GM21390 (cell line): ENCODE measurements around the gene ETFDH.
"Not testable (repeated sequence)": the region's sequence is repeated elsewhere in the genome, so short reads cannot be mapped to it uniquely, and the experiment has no call there.

ENCODE experiments used
- ATAC-seq: cut with Tn5 transposase; IDR thresholded peaks from one replicate; pipeline ENCODE4 v1.9.1; 2021; ENCODE audit not compliant: unreplicated experiment

Gene ETFDH

DNA sequence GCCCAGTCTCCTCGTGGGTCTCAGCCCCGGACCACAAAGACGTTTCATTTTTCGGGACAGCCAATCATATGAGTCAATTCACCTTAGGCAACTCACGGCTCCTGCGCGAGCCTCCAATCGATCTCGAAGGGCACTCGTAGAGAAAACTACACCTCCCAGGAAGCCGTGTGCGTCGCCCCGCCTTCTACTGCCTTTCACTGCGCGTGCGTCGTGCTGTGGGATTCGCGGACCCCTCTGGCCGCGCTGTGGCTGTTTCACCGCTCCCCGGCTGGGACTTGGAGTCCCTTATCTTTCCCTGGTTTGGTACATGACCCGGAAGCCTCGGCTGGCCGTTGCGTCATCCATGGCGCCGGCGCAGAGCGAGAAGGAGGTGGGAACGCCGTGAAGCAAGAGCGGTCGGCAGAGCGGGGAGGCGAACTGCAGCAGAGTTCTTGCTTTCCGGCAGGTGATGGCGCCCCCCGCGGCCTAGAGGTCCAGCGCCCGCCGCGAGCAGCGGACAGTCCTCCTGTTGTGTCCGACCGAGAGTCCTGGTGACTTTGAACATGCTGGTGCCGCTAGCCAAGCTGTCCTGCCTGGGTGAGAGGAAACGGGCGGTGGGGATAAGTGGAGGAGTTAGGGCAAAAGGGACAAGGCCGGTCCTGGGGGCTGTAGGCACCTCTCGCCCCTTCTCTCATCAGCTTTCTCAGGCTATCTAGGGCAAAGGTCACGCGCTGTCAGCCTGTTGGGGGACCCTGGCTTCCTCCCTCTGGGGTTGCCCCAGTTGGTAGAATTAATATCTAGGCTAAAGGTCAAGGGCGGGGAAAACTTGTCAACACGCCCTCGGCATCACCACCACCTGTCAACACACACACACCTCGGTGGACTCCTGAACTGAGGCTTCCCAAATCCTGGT lies at the start of gene ETFDH:
ETFDH (plus strand) TSS at position 382 of the 892 bp plus-strand sequence; CDS start at position 543, 161 bp downstream.
- peak; percentile 84 for ATAC-seq

DNA sequence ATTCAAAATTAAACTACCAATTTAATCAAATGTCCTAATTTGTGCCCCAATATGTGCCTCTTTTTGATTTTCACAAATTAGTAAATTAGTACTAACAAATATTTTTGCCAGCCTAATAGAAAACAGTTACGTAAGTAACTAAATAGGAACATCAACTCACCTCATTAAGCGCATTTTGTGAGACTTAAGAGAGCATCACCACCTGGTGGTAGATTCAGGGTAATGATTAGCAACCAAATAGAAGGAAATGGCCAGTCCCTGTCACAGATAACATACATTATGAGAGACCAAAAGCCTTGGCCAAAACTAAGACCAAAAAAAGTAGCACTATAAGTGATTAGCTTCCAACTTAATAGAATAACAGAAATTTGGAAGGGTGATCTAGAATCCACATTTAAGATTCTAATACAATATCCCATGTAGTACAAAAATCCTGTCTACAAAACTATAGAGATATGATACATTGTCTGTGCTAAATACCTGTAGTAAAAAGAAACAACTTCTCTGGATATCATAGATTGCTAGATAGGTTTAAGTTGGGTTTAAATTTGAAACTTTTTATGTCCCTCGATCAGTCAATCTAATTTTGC lies 47.1 kb upstream of the ETFDH start:
- ATAC-seq: peak; percentile 96

DNA sequence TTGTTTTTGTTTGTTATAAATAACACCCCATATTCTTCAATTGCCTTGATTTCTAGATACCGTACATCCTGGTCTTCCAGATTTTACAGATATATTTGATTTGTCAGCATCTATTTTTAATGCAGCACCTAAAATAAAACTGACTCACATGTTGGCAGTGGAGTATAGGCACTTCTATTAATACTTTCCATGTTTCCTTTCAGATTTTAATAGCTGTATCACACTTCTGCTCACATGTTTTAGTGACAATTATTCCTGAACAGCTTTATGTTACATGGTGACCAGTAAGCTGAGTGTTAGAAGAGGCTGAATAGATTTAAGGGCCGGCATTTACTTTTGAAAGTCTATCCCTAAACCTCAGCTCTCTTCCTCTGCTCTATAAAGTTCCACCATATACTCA lies 46.6 kb upstream of the ETFDH start:
- ATAC-seq: no peak

DNA sequence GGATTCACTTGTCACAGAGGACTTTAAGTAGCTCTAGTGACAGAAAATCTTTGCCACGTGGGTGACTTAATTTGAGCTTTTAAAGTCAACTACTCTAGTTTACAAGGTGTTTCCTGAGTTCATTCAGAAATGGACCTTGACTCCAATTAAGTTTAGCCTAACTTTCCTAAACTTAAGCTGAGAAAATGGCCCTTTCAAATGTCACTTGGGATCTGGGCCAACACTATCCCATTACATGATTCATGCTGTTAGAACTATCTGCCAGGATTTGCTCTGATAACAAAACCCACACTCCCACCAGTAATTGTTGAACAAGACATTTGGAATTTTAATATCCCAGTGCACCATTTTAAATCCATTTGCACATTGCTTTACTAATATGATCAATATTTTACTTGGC lies 41.2 kb upstream of the ETFDH start:
- no peak for ATAC-seq

DNA sequence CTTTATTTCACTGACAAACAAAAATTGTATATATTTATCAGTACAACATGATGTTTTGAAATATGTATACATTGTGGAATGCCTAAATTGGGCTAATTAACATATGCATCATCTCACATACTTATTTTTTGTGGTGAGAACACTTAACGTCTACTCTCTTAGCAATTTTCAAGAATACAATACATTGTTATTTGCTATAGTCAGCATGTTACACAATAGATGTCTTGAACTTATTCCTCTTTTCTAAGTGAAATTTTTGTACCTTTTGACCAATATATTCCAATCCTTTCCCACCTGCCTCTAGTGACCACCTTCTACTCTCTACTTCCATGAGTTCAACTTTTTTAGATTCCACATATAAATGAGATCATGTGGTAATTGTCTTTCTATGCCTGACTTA lies 35.5 kb upstream of the ETFDH start:
- ATAC-seq: no peak

DNA sequence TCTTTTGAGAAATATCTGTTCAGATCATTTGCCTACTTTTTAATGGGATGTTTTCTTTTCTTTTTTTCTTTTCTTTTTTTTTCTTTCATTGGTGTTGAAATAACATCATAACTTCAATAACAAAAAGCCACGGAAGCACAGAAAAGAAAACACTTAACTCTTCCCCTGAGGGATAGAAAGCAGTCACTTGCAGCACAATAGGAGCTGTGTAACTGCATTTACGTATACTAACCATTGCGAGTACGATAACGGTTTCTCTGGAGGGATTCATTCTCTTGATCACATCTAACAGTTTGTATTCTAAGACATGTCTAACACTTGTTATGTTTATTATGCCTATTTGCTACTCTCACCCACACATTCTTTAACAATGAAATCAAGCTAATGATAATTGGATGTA lies 27.7 kb upstream of the ETFDH start:
- ATAC-seq: no peak

DNA sequence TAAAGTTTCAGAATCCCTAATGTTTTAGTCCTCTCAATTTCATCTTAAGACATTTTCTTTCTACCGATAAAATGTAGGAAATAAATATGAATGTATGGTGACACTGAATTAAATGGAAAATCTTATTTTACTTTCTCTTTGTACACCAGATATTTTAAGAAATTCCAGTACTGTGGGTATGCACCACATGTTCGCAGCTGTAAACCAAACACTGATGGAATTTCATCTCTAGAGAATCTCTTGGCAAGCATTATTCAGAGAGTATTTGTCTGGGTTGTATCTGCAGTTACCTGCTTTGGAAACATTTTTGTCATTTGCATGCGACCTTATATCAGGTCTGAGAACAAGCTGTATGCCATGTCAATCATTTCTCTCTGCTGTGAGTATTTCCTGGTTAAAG lies 27.3 kb upstream of the ETFDH start:
- no peak for ATAC-seq

DNA sequence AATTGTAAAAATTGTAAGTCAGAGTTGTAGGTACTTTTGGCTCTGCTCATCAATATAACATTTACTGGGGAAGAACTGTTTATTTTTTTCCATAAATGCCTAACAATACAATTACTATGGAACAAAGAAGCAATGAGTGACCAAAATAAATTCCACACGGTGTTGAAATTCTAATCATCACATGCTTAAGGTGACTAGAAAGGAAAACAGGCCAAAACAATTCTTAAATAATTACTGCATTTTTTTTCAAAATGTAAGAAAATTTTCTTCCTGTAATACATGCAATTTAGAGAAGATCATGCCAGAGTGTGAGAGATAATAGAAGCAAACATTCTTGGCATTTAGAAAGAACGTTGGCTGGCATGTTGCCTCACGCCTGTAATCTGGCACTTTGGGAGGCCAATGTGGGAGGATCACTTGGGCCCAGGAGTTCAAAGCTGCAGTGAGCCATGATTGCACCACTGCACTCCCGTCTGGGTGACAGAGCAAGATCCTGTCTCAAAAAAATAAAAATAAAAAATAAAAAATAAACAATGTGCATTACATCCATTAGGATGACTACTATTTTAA lies 22.9 kb upstream of the ETFDH start:
- ATAC-seq: no peak

DNA sequence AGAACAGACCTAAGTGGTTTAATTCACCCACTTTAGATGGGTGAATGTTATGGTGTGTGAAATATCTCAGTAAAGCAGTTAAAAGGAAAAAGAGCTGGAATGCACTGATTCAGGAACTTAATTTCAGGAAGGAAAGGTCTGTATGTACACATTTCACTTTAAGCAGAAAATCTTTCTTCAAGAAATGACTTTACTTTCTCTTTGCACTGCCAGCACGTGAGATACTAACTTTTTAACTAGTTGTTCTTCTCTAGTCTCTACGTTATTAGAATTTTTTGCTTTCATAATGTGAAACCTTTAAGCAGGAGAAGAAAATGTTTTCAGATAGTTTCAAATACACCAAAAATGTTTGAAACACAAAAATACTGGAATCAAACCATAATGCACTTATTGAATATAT lies 19.2 kb upstream of the ETFDH start:
- no peak for ATAC-seq

DNA sequence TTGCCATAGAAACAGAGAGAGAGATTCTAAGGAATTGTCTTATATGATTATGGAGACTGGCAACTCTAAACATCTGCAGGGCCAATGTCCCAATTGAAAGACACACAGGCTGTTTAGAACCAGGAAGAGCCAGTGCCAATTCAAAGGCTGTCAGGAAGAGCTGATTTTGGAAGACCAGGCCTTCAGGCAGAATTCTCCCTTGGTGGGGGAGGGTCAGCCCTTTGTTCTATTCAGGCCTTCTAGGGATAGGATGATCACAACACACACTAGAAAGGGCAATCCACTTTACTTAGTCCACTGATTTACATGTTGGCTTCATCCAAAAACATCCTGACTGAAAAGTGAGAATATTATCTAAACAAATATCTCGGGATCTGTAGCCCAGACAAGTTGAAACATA lies 15.7 kb upstream of the ETFDH start:
- ATAC-seq: no peak

DNA sequence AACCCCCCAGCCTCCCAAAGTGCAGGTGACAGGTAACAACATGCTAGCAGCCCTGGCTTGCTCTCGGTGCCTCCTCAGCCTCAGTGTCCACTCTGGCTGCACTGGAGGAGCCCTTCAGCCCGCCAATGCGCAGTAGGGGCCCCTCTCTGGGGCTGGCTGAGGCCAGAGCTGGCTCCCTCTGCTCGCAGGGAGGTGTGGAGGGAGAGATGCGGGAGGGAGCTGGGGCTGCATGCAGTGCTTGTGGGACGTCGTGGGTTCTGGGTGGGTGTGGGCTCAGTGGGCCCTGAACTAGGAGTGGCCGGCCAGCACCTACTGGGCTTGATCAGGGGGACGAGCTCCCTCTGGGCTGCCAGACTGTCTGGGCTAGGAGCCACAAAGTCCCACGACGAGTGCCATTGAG lies 14.8 kb upstream of the ETFDH start:
- no peak for ATAC-seq

DNA sequence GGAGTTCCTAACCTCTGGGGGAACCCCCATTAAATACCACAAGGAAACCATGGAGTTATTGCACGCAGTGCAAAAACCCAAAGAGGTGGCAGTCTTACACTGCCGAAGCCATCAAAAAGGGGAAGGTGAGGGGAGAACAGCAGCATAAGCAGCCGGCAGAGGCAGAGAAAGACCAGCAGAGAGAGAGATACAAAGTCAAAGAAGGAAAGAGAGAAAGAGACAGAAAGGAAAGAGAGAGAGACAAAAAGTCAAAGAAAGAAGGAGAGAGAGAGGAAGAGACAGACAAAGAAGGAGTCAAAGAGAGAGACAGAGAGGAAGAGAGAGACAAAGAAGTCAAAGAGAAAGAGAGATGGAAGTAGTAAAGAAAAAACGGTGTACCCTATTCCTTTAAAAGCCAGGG lies 8.8 kb upstream of the ETFDH start:
- not testable (repeated sequence) for ATAC-seq

DNA sequence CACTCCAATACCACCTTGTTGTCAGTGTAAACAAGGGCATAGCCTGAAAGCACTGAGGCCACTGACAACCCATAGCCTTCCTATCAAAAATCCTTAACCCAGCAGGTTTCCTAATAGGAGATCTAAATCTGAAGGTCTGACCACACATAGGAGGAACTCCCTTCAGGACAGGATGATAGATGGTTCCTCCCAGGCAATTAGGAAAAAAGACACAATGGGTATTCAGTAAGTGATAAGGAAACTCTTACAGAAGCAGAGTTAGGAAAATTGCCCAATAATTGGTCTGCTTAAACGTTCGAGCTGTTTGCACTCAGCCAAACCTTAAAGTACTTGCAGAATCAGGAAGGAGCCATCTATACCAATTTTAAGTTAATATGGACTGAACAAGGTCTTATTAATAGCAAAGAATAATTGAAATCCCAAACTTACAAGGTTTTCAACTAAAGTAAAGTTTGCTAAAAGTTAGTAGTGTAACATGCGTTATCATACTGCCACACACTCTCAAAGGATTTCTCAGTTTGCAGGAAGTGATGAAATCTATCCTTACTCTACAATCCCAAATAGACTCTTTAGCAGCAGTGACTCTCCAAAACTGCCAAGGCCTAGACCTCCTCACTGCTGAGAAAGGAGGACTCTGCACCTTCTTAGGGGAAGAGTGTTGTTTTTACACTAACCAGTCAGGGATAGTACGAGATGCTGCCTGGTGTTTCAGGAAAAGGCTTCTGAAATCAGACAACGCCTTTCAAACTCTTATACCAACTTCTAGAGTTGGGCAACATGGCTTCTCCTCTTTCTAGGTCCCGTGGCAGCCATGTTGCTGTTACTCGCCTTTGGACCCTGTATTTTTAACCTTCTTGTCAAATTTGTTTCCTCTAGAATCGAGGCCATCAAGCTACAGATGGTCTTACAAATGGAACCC lies 8.1 kb upstream of the ETFDH start:
- ATAC-seq: not testable (repeated sequence)

DNA sequence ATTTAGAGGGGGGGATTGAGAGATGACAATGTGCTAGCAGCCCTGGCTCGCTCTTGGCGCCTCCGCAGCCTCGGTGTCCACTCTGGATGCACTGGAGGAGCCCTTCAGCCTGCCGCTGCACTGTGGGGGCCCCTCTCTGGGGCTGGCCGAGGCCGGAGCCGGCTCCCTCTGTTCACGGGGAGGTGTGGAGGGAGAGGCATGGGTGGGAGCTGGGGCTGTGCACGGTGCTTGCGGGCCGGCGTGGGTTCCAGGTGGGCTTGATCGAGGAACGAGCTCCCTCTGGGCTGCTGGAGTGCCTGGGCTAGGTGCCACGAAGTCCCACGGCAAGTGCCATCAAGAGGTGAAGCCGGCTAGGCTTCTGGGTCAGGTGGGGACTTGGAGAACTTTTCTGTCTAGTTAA lies 7.3 kb upstream of the ETFDH start:
- no peak for ATAC-seq

DNA sequence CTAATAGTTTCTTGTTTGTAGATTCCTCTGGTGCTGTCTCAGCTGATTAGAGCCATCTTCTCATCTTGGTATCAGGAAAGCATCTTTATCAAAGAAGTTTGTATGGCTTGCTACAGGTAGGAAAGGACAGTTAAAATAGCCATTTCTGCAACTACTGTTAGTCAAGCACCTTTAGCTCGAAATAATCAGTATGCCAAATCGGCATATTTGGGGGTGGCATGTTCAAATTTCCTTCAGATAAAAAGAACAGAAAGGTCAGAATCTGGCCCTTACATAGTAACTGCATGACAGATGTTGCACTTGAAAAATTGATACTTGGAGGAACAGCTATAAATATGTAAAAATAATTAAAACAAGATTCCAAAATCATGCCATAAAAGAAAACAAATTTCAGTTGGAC lies 5.2 kb upstream of the ETFDH start:
- no peak for ATAC-seq

DNA sequence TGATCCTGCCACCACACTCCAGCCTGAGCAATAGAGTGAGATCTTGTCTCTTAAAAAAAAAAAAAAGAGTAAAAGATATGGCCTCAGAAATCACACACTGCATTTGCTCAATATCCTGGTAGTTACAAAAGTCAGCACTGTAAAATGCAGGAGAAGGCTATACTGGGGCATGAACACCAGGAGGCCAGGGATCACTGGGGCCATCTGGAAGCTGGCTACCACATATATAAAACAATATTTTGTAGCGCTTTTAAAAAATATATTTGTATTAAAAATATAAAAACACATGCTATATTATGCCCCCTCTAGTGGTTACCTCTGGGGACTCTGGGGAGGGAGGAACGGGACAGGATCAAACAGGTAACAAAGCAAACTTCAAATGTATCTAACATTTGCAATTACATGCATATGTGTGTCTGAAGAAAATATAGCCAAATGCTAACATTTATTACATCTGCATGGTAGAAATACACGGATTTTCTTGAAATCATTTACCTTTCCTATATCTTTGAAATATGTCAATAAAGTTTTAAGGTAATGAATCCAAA lies 4.4 kb upstream of the ETFDH start:
- ATAC-seq: no peak

DNA sequence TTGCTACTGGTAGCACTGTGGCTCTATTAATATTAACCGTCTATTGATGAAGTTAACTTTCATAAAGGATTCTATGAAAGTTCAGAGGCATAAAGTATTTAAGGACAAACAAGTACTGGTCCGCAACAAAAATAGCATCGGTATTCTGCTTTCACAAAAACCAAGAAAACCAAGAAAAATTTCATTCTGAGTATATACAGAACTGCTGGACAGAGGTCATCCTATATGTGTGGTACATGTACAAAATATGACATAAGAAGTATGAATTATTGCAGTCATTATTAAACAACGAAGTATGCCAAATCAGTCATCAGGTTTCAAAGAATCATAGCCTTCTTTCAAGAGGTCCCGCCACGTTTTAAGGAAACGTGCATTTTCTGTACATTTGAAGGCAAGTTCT lies 2.8 kb upstream of the ETFDH start:
- no peak for ATAC-seq

DNA sequence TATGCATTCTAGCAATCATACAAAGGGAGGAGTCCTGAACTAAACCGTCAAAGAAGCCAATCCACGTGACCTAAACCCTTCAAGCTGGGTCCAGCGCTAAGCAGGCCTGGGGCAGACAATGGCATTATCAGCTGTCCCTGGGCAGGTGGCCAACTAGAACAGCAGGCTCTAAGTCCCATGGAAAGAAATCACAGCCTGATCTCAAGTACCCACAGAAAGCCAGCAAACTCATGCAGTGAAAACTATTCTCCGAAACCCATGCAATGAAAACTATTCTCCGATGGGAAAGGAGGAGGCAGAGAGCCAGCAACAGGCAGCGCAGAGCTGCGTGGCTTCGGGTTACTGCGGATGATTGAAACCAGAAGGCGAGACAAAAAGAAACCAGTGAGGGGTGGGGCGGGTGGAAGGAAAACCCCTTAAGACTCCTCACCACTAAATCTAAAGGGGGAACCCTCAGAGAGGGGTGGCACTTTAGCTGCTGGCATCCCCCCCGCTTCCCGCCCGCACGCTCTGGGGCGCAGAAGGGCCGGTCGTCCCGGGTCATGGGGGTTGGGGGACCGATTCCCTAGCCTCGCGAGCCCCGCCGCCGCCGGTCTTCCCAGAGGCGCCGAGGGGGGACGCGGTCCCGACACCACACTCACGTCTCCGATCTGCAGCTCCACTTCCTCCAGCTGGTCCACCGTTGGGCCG lies 976 bp upstream of the ETFDH start:
- ATAC-seq: peak; percentile 31

DNA sequence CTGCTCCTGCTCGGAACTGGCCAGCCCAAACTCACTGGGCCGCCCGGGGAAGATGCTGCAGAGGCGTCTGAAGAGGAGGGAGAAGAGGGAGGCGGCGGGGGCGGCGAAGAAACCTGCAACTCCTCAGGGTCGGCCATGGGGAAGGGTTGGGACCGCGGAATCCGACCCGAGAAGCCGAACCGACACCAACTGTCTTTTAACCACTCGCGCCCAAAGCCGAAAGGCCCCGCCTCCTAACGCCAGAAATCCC lies 506 bp upstream of the ETFDH start, which contains the start of gene C4orf46:
C4orf46 (minus strand) TSS at position 223 of the 250 bp plus-strand sequence; CDS start at position 137, 86 bp downstream.
- ATAC-seq: no peak

DNA sequence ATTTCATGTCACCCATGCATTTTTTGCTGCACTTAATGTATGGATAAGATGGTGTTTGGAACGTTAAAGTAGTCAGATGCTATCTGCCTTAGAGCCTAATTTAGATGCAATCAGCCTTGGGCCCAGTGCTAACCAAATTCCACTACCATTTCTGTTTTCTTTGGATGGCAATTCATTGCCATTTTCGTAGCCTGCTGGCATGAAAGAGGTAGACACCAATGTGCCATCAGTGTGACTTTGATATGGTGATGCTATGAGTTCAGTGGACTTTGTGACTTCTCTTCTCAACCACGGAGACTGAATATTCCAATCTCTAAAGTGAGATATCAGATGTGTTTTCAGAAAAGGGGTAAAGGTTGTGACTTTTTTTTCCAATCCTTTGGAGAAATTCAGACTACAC lies 1.5 kb downstream of the ETFDH start:
- ATAC-seq: no peak

DNA sequence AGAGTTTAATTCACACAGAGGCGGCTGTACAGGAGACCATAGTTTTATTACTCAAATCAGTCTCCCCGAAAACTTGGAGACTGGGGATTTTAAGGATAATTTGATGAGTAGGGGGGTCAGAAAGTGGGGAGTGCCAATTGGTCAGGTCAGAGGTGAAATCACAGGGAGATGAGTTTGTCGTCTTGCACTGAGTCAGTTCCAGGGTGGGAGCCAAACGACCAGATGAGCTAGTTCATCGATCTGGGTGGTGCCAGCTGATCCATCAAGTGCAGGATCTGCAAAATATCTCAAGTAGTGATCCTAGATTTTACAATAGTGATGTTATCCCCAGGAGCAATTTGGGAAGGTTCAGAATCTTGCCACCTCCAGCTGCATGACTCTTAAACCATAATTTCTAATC lies 4.0 kb downstream of the ETFDH start:
- no peak for ATAC-seq
